ENCODE measurements around the gene ARF3. TPM values are rescaled to one million over a fixed set of nuclear protein-coding genes. Genes with fewer than 3 reads are reported as not detected.

ARF3 gene
- total and polyA plus RNA-seq, 9 of the 15 experiments (the other 6 are each of a cell fraction or from before 2014, with no cell fraction given), result 5.9 to 170 (median 64.4) TPM

GRCh38 chr12:48937170-48937569, 20.1 kb downstream of the ARF3 start:
- ATAC-seq (peak; percentile 78), FAIRE-seq (peak; percentile 60), DNase-seq (ENCODE audit: extremely low read depth in 1 of 4, low spot score in 3 of 4) (peak in 2 of 4 experiments; percentile 21 to 26)
- H3K36me3 ChIP-seq (ENCODE audit: control insufficient read depth, insufficient read depth, low read length), result peaks cover 93% of the 10 kb centered on the region
- ChIA-PET CTCF (ENCODE audit: low intra/inter-chr PET ratio) (interaction anchor here (1.1 to 3.3 kb wide), 2 partner anchors 58 to 83 kb away, joined by 3 to 29 read pairs; no protein-coding TSS in a partner anchor), POLR2A (no interaction called here)
- no peaks in the 10 kb centered on the region; a peak in 1 of 5 replicates for H3K4me1 ChIP-seq (replicated peaks in 1 of 2; ENCODE audit: control insufficient read depth in 2 of 2, insufficient read depth in 2 of 2, low read length in 2 of 2)
- H3K9ac ChIP-seq (ENCODE audit: insufficient read depth in 1 of 2, low read depth in 2 of 2, low read length in 2 of 2), result no peak overlapping the region
- H3K27ac ChIP-seq (ENCODE audit: extremely low read depth, low read depth, low read length), result no peak overlapping the region
- intact Hi-C loops (cut with micrococcal nuclease), result loop anchor here (2.0 kb wide), 1 partner anchor 58 kb away; no protein-coding TSS in a partner anchor
- no peak overlapping the region for H3K4me3 ChIP-seq
- H3K9me1 ChIP-seq (ENCODE audit: control insufficient read depth, insufficient read depth, low read length), result peaks cover 4% of the 10 kb centered on the region
- no peak overlapping the region for H3K4me2 ChIP-seq (ENCODE audit: insufficient read depth, low read length)
- H3K9me3 ChIP-seq (replicated peaks; ENCODE audit: control insufficient read depth, insufficient read depth, low read depth, low read length), result no peaks in the 10 kb centered on the region
- H2AFZ ChIP-seq (ENCODE audit: low read depth, low read length), result no peak overlapping the region
- H3K79me2 ChIP-seq (ENCODE audit: control insufficient read depth, insufficient read depth, low read length), result peaks cover 3% of the 10 kb centered on the region; the same call in 1 of the 3 replicates
- TF ChIP-seq MXI1 (IDR thresholded peaks at IDR 0.05; ENCODE audit: low read depth, low read length) (no peak), PRMT5 (CRISPR knock-in tag; IDR thresholded peaks at IDR 0.05) (no peak), NEUROD1 (IDR thresholded peaks at IDR 0.05; ENCODE audit: borderline replicate concordance, low read depth, low read length, partially characterized antibody) (no peak), KAT8 (IDR thresholded peaks at IDR 0.05; ENCODE audit: low read depth) (no peak), CREB5 (CRISPR knock-in tag; IDR thresholded peaks at IDR 0.05) (no peak), ZNF717 (CRISPR knock-in tag; IDR thresholded peaks at IDR 0.05) (no peak), HDAC3 (IDR thresholded peaks at IDR 0.05; ENCODE audit: borderline replicate concordance, partially characterized antibody) (no peak), CTCF (IDR thresholded peaks at IDR 0.05 in 2 of 3, conservative IDR thresholded peaks at IDR 0.05 in 1 of 3; ENCODE audit: insufficient read depth in 2 of 3, low read depth in 1 of 3, low read length in 3 of 3) (peak; percentile 41 to 46 (median 45)), SIRT6 (IDR thresholded peaks at IDR 0.05; ENCODE audit: low read depth, low read length) (no peak)
- WGBS (ENCODE audit: insufficient coverage, low coverage, missing lambda C conversion rate), result 76% methylated on average over 6 of the region's 6 CpGs
- H4K20me1 ChIP-seq (replicated peaks; ENCODE audit: control insufficient read depth, insufficient read depth, low read length), result peaks cover 14% of the 10 kb centered on the region; the same call in 1 of the 2 replicates
- BruUV-seq (replicated peaks), result no TSS peak
- in situ Hi-C loops (cut with MboI), result no loop called here
- H3K27me3 ChIP-seq (ENCODE audit: control insufficient read depth in 2 of 2, insufficient read depth in 2 of 2, low read length in 2 of 2), result no peaks in the 10 kb centered on the region

All from K562 (cell line).